ENCODE data around the gene PPM1M.

Gene PPM1M

GRCh38 chr3:52295671-52296208, 50.2 kb downstream of the PPM1M start:
- no peak for DNase-seq (ENCODE audit: low spot score)

- no peak for DNase-seq (ENCODE audit: low spot score)
Measured at GRCh38 chr3:52297242-52298148, 51.9 kb downstream of the PPM1M start.

- no peak for DNase-seq (ENCODE audit: low spot score)
Measured at GRCh38 chr3:52298149-52299098, 52.9 kb downstream of the PPM1M start.

GRCh38 chr3:52299247-52299878, 53.8 kb downstream of the PPM1M start:
- no peak for DNase-seq (ENCODE audit: low spot score)
